CD4-positive, alpha-beta T cell treated with Interleukin-6 at 100 ng/mL for 8 hours (primary cell): Measurements from ENCODE around the gene KCNK2.

Source experiments
- DNase-seq: peaks from one replicate; pipeline ENCODE4 v3.0.0-alpha.2; 2020; ENCODE audit warnings: mixed read lengths, low spot score

The KCNK2 gene

GRCh38 chr1:215082532-215083382, at the start of gene KCNK2:
Gene KCNK2 (plus strand): TSS chr1:215082737. CDS start chr1:215083386, 649 bp downstream.
- no peak for DNase-seq

GRCh38 chr1:215032911-215033526, 49.5 kb upstream of the KCNK2 start:
- DNase-seq: no peak

- no peak for DNase-seq
Measured at GRCh38 chr1:215040190-215040589, 42.3 kb upstream of the KCNK2 start.

- no peak for DNase-seq
Measured at GRCh38 chr1:215043401-215043800, 39.1 kb upstream of the KCNK2 start.

GRCh38 chr1:215044151-215044550, 38.4 kb upstream of the KCNK2 start:
- DNase-seq: no peak

- DNase-seq: no peak
Measured at GRCh38 chr1:215045698-215046308, 36.7 kb upstream of the KCNK2 start.

- no peak for DNase-seq
Measured at GRCh38 chr1:215052256-215053015, 30.1 kb upstream of the KCNK2 start.

- DNase-seq: no peak
Measured at GRCh38 chr1:215054266-215054665, 28.3 kb upstream of the KCNK2 start.

- no peak for DNase-seq
Measured at GRCh38 chr1:215055281-215055935, 27.1 kb upstream of the KCNK2 start.

- no peak for DNase-seq
Measured at GRCh38 chr1:215056584-215056983, 26.0 kb upstream of the KCNK2 start.

- DNase-seq: no peak
Measured at GRCh38 chr1:215059947-215060346, 22.6 kb upstream of the KCNK2 start.

- no peak for DNase-seq
Measured at GRCh38 chr1:215064327-215064726, 18.2 kb upstream of the KCNK2 start.

- DNase-seq: no peak
Measured at GRCh38 chr1:215071078-215071477, 11.5 kb upstream of the KCNK2 start.

- no peak for DNase-seq
Measured at GRCh38 chr1:215076322-215076721, 6.2 kb upstream of the KCNK2 start.

- DNase-seq: no peak
Measured at GRCh38 chr1:215079456-215079855, 3.1 kb upstream of the KCNK2 start.

- no peak for DNase-seq
Measured at GRCh38 chr1:215081661-215082531, 641 bp upstream of the KCNK2 start.

GRCh38 chr1:215083383-215083961, 935 bp downstream of the KCNK2 start:
- no peak for DNase-seq

- DNase-seq: no peak
Measured at GRCh38 chr1:215084621-215085020, 2.1 kb downstream of the KCNK2 start.

GRCh38 chr1:215087603-215088002, 5.1 kb downstream of the KCNK2 start:
- no peak for DNase-seq

GRCh38 chr1:215094381-215094780, 11.8 kb downstream of the KCNK2 start:
- DNase-seq: no peak
